Measurements from ENCODE around the gene LRMDA.

- TF ChIP-seq POLR2AphosphoS5 (IDR thresholded peaks at IDR 0.05) (no peak), CTCF (IDR thresholded peaks at IDR 0.05) (no peak), POLR2A (IDR thresholded peaks at IDR 0.05) (no peak), EP300 (IDR thresholded peaks at IDR 0.05) (no peak)
Measured at GRCh38 chr10:75737580-75737949, 306.1 kb downstream of the LRMDA start.

All from sigmoid colon (tissue), 4 donors.